A204.1 (cell line): ENCODE measurements around the gene SERHL2.
"Not testable (repeated sequence)": the region's sequence is repeated elsewhere in the genome, so short reads cannot be mapped to it uniquely, and the experiment has no call there.

ENCODE experiments used
- FAIRE-seq: peaks from 2 replicates; lab custom pipeline; 2012; peaks lifted over from hg19 to GRCh38; lab: Jason Lieb, UNC

Gene SERHL2

DNA sequence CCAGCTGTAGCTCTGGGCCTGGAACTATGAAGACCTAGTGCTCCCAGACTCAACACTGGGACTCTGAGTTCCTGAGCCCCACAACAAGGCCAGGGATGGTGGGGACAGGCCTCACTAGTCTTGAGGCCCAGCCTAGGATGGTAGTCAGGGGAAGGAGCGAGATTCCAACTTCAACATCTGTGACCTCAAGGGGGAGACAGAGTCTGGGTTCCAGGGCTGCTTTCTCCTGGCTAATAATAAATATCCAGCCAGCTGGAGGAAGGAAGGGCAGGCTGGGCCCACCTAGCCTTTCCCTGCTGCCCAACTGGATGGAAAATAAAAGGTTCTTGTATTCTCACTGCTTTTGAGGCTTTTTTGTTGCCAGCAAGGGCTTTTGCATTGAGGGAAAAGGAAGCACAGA lies 20.3 kb downstream of the SERHL2 start:
- FAIRE-seq: not testable (repeated sequence)

GRCh38 chr22:42574468-42574867 lies 20.7 kb downstream of the SERHL2 start:
- FAIRE-seq: not testable (repeated sequence)

GRCh38 chr22:42575996-42576574 lies 22.3 kb downstream of the SERHL2 start:
- FAIRE-seq: not testable (repeated sequence)

GRCh38 chr22:42577141-42577540 lies 23.4 kb downstream of the SERHL2 start:
- FAIRE-seq: not testable (repeated sequence)

DNA sequence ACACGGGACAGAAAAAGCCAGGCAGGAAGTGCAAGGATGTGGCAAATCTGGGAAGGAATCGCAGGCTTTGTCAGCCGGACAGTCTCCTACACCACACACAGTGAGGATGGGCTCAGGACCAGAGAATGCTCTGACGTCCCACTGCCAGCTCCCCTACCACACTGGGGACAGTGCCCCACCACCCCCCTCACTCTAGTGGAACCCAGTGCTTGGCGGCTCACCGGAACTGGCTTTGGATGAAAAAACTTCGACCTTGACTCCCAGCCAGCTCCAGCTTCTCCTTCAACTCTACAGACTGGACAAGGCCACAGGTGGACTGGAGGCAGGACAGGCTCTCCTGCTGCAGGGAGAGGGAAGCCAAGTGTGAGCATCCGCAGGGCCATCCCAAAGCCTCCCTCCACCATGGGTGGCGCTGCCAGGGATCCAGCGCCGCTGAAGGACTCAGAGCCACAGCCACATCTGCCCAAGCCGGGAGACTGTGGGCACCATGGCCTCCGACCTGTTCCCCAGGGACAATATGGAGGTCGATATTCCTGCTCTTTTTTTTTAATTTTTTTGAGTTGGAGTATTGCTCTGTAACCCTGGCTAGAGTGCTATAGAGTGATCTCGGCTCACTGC lies 24.0 kb downstream of the SERHL2 start:
- no peak for FAIRE-seq

DNA sequence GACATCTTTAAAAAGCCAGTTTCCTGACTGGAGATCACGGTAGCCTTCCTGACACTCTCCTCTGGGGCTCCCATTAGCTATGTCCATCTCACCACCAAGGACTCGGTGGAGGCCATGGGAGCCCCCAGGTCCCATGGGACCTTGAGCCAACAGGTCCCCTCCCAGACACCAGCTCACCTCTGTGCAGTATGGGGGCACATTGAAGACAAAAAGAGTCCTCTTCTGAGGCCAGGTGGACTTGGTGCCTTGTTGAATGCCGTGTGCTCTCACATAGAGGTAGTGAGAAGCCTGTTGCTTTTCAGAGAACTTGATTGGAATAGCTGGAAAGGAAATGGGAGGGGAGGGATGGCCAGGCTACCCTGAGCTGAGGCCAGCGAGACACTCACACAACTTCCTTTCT lies 26.3 kb downstream of the SERHL2 start:
- FAIRE-seq: not testable (repeated sequence)

DNA sequence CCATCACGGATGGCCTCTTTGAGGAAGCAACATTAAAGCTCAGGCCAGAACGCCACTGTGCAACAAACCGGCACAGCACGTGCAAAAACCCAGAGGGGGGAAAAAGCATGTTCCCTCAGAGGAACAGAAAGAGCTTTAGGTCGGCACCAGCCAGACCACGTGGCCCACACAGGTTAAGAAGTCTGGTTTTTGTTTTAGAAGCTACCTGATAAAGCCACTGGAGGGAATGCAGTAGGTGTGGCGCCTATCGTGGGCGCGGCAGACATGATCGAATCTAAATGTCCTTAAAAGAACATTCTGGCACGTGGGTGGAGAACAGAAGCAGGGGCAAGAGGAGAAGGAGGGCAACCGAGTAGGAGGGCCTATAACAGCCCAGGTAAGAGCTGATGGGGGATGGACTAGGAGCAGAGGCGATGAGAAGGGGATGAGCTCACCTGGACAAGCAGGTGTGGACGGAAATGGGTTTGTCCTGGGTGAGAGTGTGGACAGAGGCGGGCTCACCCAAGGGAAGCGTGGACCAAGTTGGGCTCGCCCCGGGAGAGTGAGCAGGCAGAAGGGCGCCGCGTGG lies 27.5 kb downstream of the SERHL2 start:
- FAIRE-seq: not testable (repeated sequence)

- no peak for FAIRE-seq
Observed at GRCh38 chr22:42581762-42582716, 28.3 kb downstream of the SERHL2 start.

- no peak for FAIRE-seq
Observed at GRCh38 chr22:42582987-42583386, 29.2 kb downstream of the SERHL2 start.

DNA sequence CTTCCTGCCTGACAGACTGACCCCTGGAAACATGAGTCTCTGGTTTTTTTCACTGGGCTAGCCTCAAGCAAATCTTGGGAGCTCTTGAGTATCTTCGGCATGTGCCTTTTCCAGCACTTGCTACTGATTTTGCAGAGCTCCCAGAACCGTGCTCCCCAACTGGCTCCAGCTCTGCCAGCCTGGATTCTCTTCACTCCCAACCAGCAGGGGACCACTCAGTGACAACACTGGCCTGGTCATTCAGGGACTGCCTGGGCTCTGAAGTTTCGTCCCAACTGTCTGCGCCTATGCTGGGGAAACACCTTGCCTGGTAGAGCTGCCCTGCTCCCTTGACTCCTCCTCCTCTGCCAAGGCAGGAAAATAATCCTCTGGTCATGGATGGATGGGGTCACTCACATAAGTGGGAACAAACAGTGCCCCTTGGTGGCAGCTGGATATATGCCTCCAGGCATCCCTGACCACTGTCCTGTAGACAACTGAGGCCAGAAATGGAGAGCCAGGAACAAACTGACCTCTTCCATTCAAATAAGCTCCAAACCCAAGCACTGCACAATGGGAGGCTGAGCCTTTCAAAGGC lies 30.7 kb downstream of the SERHL2 start:
- no peak for FAIRE-seq

DNA sequence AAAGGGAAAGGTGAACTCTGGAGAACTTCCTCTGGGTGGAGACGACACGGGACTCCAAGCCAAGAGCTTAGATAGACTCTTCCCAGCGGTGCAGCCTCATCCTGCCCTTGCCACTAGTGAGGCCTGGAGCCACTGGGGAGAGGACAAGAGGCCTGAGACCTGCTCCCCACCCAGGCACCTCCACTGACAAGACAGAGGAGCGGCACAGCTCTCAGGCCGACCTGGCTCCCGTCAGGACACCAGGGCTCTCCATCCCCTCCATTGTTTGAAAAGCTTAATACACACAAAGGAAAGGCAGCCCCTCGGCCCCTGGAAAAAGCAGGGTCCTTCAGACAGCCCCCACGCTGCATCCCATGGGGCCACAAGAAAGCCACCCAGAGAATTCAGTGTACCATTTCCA lies 31.3 kb downstream of the SERHL2 start:
- FAIRE-seq: no peak

DNA sequence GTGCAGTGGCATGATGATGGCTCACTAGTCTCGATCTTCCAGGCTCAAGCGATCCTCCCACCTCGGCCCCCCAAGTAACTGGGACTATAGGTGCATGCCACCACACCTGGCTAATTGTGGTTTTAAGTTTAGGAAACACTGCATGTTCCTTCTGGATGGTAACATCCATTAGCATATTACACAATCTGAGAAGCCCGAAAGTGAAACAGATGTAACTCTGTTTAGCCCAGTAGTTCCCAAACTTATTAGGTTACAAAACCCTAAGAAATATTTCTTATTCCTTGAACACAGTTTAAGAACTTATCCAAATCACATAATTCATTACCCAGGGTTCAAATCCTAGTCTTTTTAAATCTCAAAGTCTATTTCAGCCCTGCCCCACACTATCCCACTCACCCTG lies 32.6 kb downstream of the SERHL2 start:
- no peak for FAIRE-seq

DNA sequence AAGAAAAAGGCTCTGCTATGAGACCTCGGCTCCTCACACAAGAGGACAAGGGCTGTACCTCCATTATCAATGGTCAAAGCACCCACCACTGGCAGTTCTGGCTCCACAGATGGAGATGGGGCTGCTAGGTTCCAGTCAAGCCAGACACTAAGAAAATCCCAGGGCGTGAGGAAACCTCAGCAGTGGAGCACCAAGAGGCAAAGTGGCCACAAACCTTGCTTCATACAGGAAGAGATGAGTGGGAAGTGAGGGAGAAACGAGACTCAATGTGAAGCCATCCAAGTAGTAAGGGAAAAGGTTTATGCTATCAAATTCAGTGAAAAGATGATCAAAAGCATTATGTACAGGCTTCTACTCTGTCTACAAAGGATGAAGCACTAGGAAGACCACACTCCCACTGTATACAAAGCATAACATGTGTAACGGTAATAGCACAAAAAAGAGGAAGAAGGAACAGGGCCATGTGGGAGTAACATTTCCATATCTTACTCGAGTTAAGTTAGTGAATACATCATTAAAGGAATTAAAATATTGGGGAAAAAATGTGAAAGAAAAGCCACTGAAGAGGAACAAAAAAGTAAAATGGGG lies 33.9 kb downstream of the SERHL2 start:
- no peak for FAIRE-seq

GRCh38 chr22:42591987-42592386 lies 38.2 kb downstream of the SERHL2 start:
- no peak for FAIRE-seq

- no peak for FAIRE-seq
Observed at GRCh38 chr22:42595434-42595833, 41.7 kb downstream of the SERHL2 start.

GRCh38 chr22:42596336-42596735 lies 42.6 kb downstream of the SERHL2 start:
- no peak for FAIRE-seq

DNA sequence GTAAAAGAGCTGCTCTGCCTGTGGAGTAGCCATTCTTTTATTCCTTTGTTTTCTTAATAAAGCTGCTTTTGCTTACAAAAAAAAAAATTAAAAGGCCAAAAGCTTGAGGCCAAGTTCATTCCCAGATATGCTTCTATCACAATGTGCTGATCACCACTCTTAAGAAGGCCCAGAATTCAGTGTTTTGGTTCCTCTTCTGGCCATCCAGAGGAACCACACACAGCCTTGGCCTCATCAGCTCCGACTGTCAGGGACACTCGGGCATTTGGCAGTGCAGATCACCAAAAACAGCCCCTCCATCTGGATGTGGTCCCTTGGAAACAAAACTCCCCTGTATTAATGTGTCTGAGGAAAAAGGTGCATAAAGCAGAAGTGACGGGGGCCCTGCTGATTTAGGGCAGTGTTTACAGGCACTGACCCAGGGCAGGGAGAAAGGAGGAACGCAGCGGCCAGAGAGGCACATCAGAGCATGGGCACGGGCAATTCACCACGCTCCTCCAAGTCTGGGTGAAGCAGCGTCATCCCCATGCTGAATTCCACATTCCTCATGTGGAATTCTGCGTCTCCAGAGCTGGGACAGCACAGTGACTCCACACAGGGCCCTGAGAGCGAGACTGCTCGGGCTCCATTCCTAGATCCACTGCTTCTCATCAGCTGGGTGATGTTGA lies 43.2 kb downstream of the SERHL2 start:
- FAIRE-seq: no peak

- no peak for FAIRE-seq
Observed at GRCh38 chr22:42601879-42602465, 48.2 kb downstream of the SERHL2 start.

- no peak for FAIRE-seq
Observed at GRCh38 chr22:42602470-42602869, 48.7 kb downstream of the SERHL2 start.

- FAIRE-seq: no peak
Observed at GRCh38 chr22:42603427-42603826, 49.7 kb downstream of the SERHL2 start.

DNA sequence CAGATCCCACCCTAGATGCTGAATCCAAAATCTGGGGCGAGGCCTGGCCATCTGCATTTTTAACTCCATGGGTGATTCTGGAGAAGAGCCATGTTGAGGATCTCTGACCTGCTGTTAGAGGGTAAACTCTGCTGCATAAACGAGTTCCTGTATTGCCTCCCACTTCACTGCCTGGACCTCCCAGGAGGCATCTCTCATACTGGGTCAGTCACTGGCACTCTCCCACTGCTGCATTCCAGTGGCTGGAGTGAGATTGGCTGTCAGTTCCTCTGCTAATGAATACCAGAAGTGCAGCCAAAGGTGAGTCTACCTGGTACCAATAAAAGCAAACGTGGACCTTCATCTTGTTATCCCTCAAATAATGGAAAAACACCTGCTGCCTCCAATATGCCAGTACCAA lies 50.6 kb downstream of the SERHL2 start:
- FAIRE-seq: no peak
